Thyroid gland (tissue), 4 donors: ENCODE measurements around the gene SERPINA5. TPM values are rescaled to one million over a fixed set of nuclear protein-coding genes. Genes with fewer than 3 reads are reported as not detected.

Experiments
- DNase-seq, 2 donors: peaks; one replicate each; pipeline ENCODE4 v3.0.0-alpha.2; 2019
- H3K27ac ChIP-seq, 3 donors: fragments of 200-600 bp; sonication (generic); 1 replicate in 2 of 3; 2 replicates in 1 of 3; pipeline ENCODE4 v1.5.1; 2016 to 2019; ENCODE audit warnings: mild to moderate bottlenecking in 1 of 3, moderate library complexity in 1 of 3
- H3K27me3 ChIP-seq: fragments of 200-600 bp; sonication (generic); one replicate; pipeline ENCODE4 v1.5.1; 2019
- H3K36me3 ChIP-seq, 2 donors: fragments of 200-600 bp; sonication (generic); one replicate each; pipeline ENCODE4 v1.5.1; 2016 to 2019
- H3K4me1 ChIP-seq, 2 donors: fragments of 200-600 bp; sonication (generic); one replicate each; pipeline ENCODE4 v1.5.1; 2017 to 2019
- H3K4me3 ChIP-seq, 3 donors: fragments of 200-600 bp; sonication (generic); replicated peaks in 1 of 3; 1 replicate in 2 of 3; 2 replicates in 1 of 3; pipeline ENCODE4 v1.5.1; 2016; ENCODE audit warnings: mild to moderate bottlenecking in 1 of 3
- H3K9me3 ChIP-seq: fragments of 200-600 bp; sonication (generic); one replicate; pipeline ENCODE4 v1.5.1; 2017
- POLR2A ChIP-seq, 2 donors: fragments of 450-650 bp; IDR thresholded peaks; one replicate each; pipeline ENCODE4 v1.6.1; 2017; ENCODE audit warnings: antibody characterized with exemption in 2 of 2, mild to moderate bottlenecking in 2 of 2, moderate library complexity in 1 of 2
- WGBS, 2 donors: methylation state at CpG; one replicate each; pipeline ENCODE4 v1.1.5; 2017; 5-methylcytosine and 5-hydroxymethylcytosine counted together
- intact Hi-C: fragments of 100-400 bp; cut with DNase I; formaldehyde crosslinking; loops from one replicate; pipeline ENCODE4 v1.15.1; 2023
- total RNA-seq, 4 donors: library from RNA; depleted of rRNA; stranded (reverse); fragments of >200 nt; gene quantifications; one replicate each; pipeline ENCODE4 v1.2.3, GENCODE V29; 2016
- TF ChIP-seq, protein P1 (sequence below), 6 experiments: fragments of 200-600 bp in 3 of 6; fragments of 450-650 bp in 3 of 6; sonication (generic) in 3 of 6; IDR thresholded peaks; one replicate each; pipeline ENCODE4 v1.5.1; 2016 to 2019; ENCODE audit warnings: antibody characterized with exemption in 6 of 6, mild to moderate bottlenecking in 2 of 6, inconsistent platforms in 1 of 6, moderate library complexity in 1 of 6

The SERPINA5 gene
- total RNA-seq, 4 donors from 2014 or later: 1.3 to 6.6 (median 2.9) TPM

DNA sequence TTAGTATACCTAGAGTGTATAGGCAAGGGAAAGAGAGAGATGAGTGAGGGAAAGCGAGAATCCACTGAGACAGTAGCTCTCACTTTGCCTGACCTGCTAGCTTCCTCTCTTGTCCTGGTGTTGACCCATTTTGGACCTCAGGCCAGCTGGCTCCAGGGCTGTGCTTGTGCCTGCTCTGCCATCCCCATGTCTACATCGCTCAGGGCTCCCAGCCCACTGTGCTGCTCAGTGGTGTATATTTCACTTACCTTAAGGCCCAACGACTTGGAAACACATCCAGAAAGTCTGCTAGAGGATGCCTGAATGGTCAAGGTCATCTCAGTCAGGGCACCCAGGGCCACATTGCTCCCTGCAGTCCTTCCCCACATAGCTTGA lies 20.9 kb upstream of the SERPINA5 start:
- WGBS, 2 donors: 74 to 85% methylated on average over 3 of the region's 3 CpGs
- no peak for DNase-seq
- H3K4me1 ChIP-seq: no peaks in the 10 kb centered on the region
- TF ChIP-seq, protein P1, sequence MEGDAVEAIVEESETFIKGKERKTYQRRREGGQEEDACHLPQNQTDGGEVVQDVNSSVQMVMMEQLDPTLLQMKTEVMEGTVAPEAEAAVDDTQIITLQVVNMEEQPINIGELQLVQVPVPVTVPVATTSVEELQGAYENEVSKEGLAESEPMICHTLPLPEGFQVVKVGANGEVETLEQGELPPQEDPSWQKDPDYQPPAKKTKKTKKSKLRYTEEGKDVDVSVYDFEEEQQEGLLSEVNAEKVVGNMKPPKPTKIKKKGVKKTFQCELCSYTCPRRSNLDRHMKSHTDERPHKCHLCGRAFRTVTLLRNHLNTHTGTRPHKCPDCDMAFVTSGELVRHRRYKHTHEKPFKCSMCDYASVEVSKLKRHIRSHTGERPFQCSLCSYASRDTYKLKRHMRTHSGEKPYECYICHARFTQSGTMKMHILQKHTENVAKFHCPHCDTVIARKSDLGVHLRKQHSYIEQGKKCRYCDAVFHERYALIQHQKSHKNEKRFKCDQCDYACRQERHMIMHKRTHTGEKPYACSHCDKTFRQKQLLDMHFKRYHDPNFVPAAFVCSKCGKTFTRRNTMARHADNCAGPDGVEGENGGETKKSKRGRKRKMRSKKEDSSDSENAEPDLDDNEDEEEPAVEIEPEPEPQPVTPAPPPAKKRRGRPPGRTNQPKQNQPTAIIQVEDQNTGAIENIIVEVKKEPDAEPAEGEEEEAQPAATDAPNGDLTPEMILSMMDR (IDR thresholded peaks at IDR 0.05): no peak
- no peak for TF ChIP-seq POLR2A (IDR thresholded peaks at IDR 0.05)
- H3K4me3 ChIP-seq: no peak overlapping the region
- H3K9me3 ChIP-seq: no peaks in the 10 kb centered on the region
- H3K36me3 ChIP-seq: no peaks in the 10 kb centered on the region
- intact Hi-C loops: no loop called here
- no peak overlapping the region for H3K27ac ChIP-seq
- H3K27me3 ChIP-seq: no peaks in the 10 kb centered on the region

DNA sequence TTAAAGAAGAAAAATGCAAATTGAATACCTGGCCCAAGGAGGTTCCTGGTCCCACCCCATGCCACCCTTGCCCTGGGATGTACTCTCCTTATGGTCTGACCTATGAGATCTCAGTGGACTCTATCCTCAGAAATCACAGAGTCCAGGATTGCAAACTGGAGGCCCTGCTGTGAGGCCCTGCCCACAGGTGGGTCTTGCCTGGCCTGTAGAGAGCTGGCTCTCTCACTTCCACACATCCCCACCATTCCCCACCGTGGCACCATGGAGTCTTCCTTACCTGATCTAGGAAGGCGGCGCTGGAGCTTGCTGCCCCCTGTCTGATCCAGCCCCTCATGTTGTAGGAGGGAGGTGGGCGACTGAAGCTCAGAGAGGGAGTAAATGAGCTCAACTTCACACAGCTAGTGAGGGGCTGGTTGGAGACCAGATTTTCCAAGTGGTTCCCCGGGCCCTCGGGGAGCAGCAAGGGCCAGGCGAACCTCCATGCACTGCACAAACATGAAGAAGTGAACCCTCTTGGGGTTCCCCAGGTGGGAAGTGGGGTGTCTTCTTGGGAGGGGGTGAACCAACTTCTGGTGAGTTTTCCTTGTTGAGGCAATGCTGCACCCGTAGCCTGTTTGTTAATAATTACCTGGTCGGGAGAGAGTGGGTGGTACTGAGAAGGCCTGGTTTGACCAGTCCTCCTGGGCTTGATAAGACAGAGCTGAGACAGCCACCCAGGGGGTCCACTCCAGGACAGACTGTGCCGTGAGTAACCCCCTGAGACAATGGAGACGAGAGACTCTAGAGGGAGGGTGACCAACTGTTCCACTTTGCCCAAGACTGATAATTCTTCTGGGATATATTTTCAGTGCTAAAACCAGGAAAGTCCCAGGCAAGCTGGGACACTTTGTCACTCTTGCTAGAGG lies 20.2 kb upstream of the SERPINA5 start, which contains the start of gene SERPINA4:
TSS of gene SERPINA4 (plus strand) at position 692 of the 905 bp plus-strand sequence. CDS start 2,041 bp downstream, outside the sequence.
- Histone ChIP-seq H3K9me3 (no peaks in the 10 kb centered on the region), H3K36me3 (no peaks in the 10 kb centered on the region), H3K4me1 (no peaks in the 10 kb centered on the region), H3K4me3 (no peak within 1 kb of the TSS), H3K27me3 (no peaks in the 10 kb centered on the region), H3K27ac (no peak within 1 kb of the TSS)
- 83 to 90% methylated on average over 11 of the region's 11 CpGs for WGBS, 2 donors
- intact Hi-C loops: no loop called here
- TF ChIP-seq POLR2A (IDR thresholded peaks at IDR 0.05): no peak
- TF ChIP-seq, protein P1 (IDR thresholded peaks at IDR 0.05): no peak
- DNase-seq: no peak

DNA sequence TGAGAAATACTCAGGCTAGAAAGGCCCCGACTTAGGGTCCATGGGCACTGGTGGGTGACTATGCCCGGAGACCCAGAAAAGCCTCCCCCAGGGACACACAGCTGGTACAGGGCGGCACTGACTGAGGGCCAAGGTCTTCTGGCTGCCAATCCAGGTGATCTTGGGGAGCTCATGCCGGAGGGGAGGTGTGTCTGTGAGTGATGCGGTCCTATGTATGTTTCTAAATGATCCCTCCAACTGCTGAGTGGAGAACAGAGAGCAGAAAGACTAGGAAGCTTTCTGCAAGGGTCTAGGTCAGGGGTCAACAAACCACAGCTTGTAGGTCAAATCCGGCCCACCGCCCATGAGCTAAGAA lies 19.6 kb upstream of the SERPINA5 start:
- TF ChIP-seq, protein P1 (IDR thresholded peaks at IDR 0.05): no peak
- TF ChIP-seq POLR2A (IDR thresholded peaks at IDR 0.05): no peak
- no peak for DNase-seq
- Histone ChIP-seq H3K9me3 (no peaks in the 10 kb centered on the region), H3K4me3 (no peak overlapping the region), H3K4me1 (no peaks in the 10 kb centered on the region), H3K27me3 (no peaks in the 10 kb centered on the region), H3K27ac (no peak overlapping the region), H3K36me3 (no peaks in the 10 kb centered on the region)
- 86 to 91% methylated on average over 7 of the region's 7 CpGs for WGBS, 2 donors
- intact Hi-C loops: no loop called here

DNA sequence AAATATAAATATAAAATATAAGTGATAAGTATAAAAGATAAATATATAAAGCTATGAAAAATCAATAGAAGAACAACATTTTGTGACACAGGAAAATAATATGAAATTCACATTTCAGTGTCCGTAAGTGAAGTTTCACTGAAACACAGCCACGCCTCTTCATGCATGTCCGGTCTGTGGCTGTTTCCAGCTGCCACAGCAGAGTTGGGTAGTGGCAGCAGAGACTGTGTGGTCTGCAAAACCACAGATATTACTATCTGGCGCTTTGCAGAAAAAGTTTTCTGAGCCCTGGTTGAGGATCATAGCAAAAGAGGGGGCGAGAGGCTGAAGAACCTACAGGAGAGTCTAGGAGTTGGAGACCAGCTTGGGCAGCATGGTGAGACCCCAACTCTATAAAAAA lies 19.2 kb upstream of the SERPINA5 start:
- Histone ChIP-seq H3K4me3 (no peak overlapping the region), H3K27ac (no peak overlapping the region), H3K36me3 (no peaks in the 10 kb centered on the region), H3K27me3 (no peaks in the 10 kb centered on the region), H3K9me3 (no peaks in the 10 kb centered on the region), H3K4me1 (no peaks in the 10 kb centered on the region)
- TF ChIP-seq, protein P1 (IDR thresholded peaks at IDR 0.05): no peak
- no peak for TF ChIP-seq POLR2A (IDR thresholded peaks at IDR 0.05)
- intact Hi-C loops: no loop called here
- no peak for DNase-seq
- 91 to 93% methylated on average over 5 of the region's 5 CpGs for WGBS, 2 donors
